Urothelium cell line (cell line): ENCODE measurements around the gene PTTG2.

ENCODE experiments used
- DNase-seq: peaks from one replicate; pipeline ENCODE4 v3.0.0; 2011; ENCODE audit warnings: low spot score, mixed read lengths
- FAIRE-seq: peaks from 2 replicates; lab custom pipeline; 2011; peaks lifted over from hg19 to GRCh38; lab: Jason Lieb, UNC

The PTTG2 gene

GRCh38 chr4:38004887-38005286 lies 44.7 kb downstream of the PTTG2 start:
- DNase-seq (no peak), FAIRE-seq (no peak)

DNA sequence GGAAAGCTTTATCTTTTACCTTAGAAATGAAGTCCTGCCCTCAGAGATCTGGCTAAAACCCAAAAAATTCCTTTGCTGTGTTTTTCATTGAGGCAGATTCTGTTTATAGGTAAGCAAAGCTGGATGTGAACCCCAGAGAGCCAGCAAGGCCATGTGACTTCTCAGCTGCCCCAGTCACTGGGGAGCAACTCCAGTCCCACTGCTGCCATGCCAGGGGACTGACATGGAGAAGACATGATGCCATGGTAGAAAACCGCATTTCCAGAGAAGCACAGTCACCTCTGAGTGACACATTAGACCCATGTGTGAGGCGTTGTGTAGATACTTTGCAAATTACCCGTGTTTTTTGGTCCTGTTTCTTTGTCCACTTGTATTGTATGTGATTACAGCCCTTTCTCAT lies 45.4 kb downstream of the PTTG2 start:
- FAIRE-seq (no peak), DNase-seq (no peak)

DNA sequence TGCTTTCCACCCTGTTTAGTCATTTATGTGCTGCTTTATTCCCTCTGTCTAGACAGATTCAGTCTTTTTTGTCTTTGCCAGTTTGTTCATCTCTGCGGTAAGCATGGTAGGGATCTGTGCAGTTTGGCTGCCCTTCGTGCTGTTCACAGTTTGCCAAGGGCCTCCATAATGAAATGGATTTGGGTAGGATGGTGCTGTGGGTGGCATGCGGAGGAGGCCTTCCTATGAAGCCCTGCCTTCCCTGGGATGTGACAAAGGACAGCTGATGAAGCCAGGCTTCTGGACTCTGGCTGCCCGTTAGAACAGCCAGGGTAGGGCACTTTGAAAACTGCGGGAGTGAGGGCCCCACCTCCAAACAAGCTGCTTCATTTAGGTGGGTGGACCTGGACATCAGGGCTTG lies 47.4 kb downstream of the PTTG2 start:
- FAIRE-seq = no peak
- DNase-seq = no peak

- no peak for DNase-seq
Measured at GRCh38 chr4:38008571-38009021, 48.4 kb downstream of the PTTG2 start.

DNA sequence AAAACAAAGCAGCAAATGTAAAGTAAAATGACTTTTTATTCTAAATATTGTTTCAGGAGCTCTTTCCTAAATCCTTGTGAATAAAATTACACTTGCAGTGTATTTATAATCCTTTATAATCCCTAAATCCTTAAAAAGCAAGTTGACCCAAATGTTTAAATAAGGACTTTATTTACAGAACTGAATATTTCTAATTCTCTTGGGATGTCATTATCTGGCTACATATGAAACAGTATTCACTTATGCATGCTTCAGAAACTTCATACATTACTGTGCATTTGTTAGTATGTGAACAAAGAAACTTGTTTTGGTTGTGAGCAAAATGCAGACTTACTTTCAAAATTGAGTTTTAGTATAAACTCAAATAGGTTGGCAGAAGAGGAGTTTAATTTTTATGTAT lies 49.2 kb downstream of the PTTG2 start:
- no peak for FAIRE-seq
- no peak for DNase-seq

More at GRCh38 chr4:38008571-38009021, 48.4 kb downstream of the PTTG2 start:
- FAIRE-seq = no peak

DNA sequence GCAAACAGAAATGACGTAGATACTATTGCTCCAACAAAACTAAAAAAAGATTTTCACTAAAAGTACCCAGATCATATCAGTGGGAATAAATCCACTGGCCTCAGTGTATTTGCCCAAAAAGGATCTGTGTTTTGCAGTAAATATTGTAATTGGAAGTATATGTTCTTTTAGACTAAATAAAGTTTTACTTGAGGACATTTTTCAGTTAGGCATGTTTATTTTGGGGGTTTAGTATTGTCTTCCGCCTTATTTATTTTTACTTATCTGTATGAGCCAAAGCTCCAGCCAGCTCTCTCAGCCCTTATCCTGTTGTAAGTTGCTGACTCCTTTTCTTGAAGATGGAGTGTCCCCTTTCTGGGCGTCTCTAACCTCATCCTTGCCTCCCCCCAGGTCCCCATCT lies 49.8 kb downstream of the PTTG2 start:
- no peak for FAIRE-seq
- no peak for DNase-seq
